HepG2 (cell line): Measurements from ENCODE around the gene DYSF.

Experiments
- AHR ChIP-seq: IDR thresholded peaks from 2 replicates; pipeline ENCODE4 v1.6.1; 2018; ENCODE audit warnings: missing genetic modification reagents, missing compliant biosample characterization
- ATRX ChIP-seq: sonication (generic); formaldehyde crosslinking; IDR thresholded peaks from 2 replicates; pipeline ENCODE4 v1.4.0; 2020; ENCODE audit warnings: missing genetic modification reagents, borderline replicate concordance
- GABPA ChIP-seq, 2 experiments: IDR thresholded peaks; 2 replicates each; pipeline ENCODE4 v1.6.1; 2011 to 2016; ENCODE audit warnings: low read depth in 2 of 2, low read length in 1 of 2, missing biosample characterization in 1 of 2, missing genetic modification characterization in 1 of 2
- MXD4 ChIP-seq: IDR thresholded peaks from 2 replicates; pipeline ENCODE4 v1.6.1; 2016; ENCODE audit warnings: mild to moderate bottlenecking, missing biosample characterization, missing genetic modification reagents
- PHF8 ChIP-seq: sonication (generic); formaldehyde crosslinking; IDR thresholded peaks from 2 replicates; pipeline ENCODE4 v1.5.0; 2020; ENCODE audit warnings: missing genetic modification reagents
- POLR2A ChIP-seq, 2 experiments: IDR thresholded peaks; 2 replicates each; pipeline ENCODE4 v1.6.1; 2011; ENCODE audit warnings: low read depth in 2 of 2, low read length in 2 of 2, mild to moderate bottlenecking in 1 of 2, moderate library complexity in 1 of 2; ENCODE audit not compliant: insufficient read depth in 1 of 2
- SRSF9 ChIP-seq: fragments of 200-400 bp; formaldehyde crosslinking; IDR thresholded peaks from 2 replicates; pipeline ENCODE4 v1.6.1; 2018; ENCODE audit warnings: borderline replicate concordance, mild to moderate bottlenecking, low read depth, low read length; ENCODE audit not compliant: insufficient read depth, poor library complexity, severe bottlenecking
- ZNF274 ChIP-seq: sonication (generic); formaldehyde crosslinking; IDR thresholded peaks from 2 replicates; pipeline ENCODE4 v1.5.1; 2020; ENCODE audit warnings: mild to moderate bottlenecking, missing genetic modification reagents
- TF ChIP-seq, protein P1 (sequence below): IDR thresholded peaks from 2 replicates; pipeline ENCODE4 v1.4.0; 2020; ENCODE audit warnings: mild to moderate bottlenecking, missing genetic modification reagents
- TF ChIP-seq, protein P2 (sequence below): sonication (generic); formaldehyde crosslinking; IDR thresholded peaks from 2 replicates; pipeline ENCODE4 v1.5.0; 2020; ENCODE audit warnings: mild to moderate bottlenecking, missing genetic modification reagents
- TF ChIP-seq, protein P3 (sequence below), 2 experiments: fragments of 450-650 bp in 1 of 2; sonication (generic) in 1 of 2; formaldehyde crosslinking in 1 of 2; IDR thresholded peaks; 2 replicates each; pipeline versions ENCODE4 v1.6.1 to v1.8.0; 2016 to 2022; ENCODE audit warnings: antibody characterized with exemption in 1 of 2, mild to moderate bottlenecking in 1 of 2, missing genetic modification reagents in 1 of 2

DNA sequence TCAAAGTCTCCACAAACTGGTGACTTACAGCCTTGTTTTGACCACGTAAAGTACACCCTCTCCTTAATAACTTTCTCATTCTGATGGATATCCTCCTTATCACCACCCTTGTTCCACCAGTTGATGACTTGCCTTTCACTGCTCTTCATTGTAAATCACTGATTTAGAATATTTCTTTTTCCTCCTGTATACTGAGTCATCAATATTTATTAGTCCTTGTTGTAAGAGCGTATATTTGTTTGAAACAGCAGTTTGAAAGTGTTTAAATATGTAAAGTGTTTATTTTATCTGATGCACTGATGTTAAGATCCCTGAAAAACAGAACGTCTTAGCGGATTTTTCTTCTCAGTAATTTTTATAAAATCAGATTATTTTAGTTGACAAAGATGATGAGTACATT lies 34.2 kb upstream of the DYSF start:
- TF ChIP-seq, protein P1, sequence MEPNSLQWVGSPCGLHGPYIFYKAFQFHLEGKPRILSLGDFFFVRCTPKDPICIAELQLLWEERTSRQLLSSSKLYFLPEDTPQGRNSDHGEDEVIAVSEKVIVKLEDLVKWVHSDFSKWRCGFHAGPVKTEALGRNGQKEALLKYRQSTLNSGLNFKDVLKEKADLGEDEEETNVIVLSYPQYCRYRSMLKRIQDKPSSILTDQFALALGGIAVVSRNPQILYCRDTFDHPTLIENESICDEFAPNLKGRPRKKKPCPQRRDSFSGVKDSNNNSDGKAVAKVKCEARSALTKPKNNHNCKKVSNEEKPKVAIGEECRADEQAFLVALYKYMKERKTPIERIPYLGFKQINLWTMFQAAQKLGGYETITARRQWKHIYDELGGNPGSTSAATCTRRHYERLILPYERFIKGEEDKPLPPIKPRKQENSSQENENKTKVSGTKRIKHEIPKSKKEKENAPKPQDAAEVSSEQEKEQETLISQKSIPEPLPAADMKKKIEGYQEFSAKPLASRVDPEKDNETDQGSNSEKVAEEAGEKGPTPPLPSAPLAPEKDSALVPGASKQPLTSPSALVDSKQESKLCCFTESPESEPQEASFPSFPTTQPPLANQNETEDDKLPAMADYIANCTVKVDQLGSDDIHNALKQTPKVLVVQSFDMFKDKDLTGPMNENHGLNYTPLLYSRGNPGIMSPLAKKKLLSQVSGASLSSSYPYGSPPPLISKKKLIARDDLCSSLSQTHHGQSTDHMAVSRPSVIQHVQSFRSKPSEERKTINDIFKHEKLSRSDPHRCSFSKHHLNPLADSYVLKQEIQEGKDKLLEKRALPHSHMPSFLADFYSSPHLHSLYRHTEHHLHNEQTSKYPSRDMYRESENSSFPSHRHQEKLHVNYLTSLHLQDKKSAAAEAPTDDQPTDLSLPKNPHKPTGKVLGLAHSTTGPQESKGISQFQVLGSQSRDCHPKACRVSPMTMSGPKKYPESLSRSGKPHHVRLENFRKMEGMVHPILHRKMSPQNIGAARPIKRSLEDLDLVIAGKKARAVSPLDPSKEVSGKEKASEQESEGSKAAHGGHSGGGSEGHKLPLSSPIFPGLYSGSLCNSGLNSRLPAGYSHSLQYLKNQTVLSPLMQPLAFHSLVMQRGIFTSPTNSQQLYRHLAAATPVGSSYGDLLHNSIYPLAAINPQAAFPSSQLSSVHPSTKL, result no peak
- TF ChIP-seq SRSF9, result no peak
- TF ChIP-seq, protein P2, sequence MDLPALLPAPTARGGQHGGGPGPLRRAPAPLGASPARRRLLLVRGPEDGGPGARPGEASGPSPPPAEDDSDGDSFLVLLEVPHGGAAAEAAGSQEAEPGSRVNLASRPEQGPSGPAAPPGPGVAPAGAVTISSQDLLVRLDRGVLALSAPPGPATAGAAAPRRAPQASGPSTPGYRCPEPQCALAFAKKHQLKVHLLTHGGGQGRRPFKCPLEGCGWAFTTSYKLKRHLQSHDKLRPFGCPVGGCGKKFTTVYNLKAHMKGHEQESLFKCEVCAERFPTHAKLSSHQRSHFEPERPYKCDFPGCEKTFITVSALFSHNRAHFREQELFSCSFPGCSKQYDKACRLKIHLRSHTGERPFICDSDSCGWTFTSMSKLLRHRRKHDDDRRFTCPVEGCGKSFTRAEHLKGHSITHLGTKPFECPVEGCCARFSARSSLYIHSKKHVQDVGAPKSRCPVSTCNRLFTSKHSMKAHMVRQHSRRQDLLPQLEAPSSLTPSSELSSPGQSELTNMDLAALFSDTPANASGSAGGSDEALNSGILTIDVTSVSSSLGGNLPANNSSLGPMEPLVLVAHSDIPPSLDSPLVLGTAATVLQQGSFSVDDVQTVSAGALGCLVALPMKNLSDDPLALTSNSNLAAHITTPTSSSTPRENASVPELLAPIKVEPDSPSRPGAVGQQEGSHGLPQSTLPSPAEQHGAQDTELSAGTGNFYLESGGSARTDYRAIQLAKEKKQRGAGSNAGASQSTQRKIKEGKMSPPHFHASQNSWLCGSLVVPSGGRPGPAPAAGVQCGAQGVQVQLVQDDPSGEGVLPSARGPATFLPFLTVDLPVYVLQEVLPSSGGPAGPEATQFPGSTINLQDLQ, result no peak
- TF ChIP-seq ATRX (CRISPR knock-in tag), result no peak
- no peak for TF ChIP-seq GABPA (IDR thresholded peaks at IDR 0.05; ENCODE audit: low read depth, low read length)
- TF ChIP-seq GABPA (CRISPR knock-in tag; IDR thresholded peaks at IDR 0.05; ENCODE audit: low read depth), result no peak
- TF ChIP-seq ZNF274 (CRISPR knock-in tag), result no peak
- TF ChIP-seq MXD4 (CRISPR knock-in tag), result no peak
- no peak for TF ChIP-seq POLR2A (IDR thresholded peaks at IDR 0.05; ENCODE audit: insufficient read depth in 1 of 2, low read depth in 2 of 2, low read length in 2 of 2)
- no peak for TF ChIP-seq PHF8
- TF ChIP-seq, protein P3, sequence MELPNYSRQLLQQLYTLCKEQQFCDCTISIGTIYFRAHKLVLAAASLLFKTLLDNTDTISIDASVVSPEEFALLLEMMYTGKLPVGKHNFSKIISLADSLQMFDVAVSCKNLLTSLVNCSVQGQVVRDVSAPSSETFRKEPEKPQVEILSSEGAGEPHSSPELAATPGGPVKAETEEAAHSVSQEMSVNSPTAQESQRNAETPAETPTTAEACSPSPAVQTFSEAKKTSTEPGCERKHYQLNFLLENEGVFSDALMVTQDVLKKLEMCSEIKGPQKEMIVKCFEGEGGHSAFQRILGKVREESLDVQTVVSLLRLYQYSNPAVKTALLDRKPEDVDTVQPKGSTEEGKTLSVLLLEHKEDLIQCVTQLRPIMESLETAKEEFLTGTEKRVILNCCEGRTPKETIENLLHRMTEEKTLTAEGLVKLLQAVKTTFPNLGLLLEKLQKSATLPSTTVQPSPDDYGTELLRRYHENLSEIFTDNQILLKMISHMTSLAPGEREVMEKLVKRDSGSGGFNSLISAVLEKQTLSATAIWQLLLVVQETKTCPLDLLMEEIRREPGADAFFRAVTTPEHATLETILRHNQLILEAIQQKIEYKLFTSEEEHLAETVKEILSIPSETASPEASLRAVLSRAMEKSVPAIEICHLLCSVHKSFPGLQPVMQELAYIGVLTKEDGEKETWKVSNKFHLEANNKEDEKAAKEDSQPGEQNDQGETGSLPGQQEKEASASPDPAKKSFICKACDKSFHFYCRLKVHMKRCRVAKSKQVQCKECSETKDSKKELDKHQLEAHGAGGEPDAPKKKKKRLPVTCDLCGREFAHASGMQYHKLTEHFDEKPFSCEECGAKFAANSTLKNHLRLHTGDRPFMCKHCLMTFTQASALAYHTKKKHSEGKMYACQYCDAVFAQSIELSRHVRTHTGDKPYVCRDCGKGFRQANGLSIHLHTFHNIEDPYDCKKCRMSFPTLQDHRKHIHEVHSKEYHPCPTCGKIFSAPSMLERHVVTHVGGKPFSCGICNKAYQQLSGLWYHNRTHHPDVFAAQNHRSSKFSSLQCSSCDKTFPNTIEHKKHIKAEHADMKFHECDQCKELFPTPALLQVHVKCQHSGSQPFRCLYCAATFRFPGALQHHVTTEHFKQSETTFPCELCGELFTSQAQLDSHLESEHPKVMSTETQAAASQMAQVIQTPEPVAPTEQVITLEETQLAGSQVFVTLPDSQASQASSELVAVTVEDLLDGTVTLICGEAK (IDR thresholded peaks at IDR 0.05), result no peak
- TF ChIP-seq, protein P3 (CRISPR knock-in tag; IDR thresholded peaks at IDR 0.05), result no peak
- no peak for TF ChIP-seq AHR (CRISPR knock-in tag)
